CD4-positive, alpha-beta T cell treated with Interferon gamma for 1 hour (primary cell): ENCODE results near the gene TRPM3.

ENCODE experiments used
- DNase-seq: peaks from one replicate; pipeline ENCODE4 v3.0.0-alpha.2; 2020

The TRPM3 gene

DNA sequence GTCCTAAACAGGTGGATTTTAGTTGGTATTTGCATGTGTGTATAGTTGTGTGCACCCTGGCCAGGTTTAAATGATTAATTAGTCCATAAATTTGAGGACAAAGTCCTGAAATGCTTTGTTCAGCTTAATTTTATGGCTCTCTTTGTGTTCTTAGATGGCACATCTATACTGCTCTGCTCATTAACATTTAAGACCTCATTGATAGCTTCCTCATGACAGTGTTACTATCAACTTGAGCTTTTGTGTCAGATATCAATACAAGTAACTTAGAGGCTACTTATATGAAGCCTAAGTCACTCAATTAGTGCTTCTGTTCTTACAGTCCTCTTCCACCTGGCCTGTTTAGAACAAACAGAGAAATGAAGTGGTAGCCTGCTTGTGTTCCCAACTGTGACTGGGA lies 240.9 kb downstream of the TRPM3 start:
- no peak for DNase-seq

DNA sequence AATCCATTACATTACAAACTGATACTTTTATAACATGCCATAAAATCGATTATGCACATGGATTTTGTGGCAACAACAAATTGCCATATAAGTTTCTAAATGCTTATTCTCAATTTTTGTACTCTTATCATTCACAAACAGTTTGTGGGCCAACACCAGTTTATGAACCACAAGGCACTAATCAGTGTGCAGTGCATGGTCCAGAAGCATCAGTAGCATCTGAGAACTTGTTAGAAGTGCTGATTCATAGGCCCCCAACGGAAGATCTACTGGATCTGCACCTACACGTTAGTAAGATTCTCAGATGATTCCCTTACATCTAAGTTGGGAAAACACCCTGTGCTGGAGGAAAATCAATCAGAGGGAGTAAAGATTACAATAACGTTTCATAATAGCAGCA lies 242.8 kb downstream of the TRPM3 start:
- DNase-seq = no peak

DNA sequence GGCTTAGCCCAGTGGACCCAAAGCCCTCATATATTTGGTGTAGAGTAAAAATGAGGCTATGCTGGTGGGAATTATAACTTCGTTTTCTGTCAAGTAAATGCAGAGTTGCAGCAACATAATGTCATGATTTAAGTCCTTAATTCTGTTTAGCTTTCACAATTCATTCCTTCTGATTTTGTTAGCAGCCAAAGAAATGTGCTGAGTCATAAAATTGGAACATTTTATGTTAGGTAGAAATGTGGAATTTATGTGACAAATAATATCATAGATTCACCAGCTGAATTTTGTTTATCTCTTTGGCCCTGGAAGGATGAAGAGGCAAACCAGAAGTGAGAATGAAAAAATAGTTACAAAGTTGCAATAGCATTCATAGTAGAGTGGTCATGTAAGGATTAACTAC lies 247.0 kb downstream of the TRPM3 start:
- no peak for DNase-seq

DNA sequence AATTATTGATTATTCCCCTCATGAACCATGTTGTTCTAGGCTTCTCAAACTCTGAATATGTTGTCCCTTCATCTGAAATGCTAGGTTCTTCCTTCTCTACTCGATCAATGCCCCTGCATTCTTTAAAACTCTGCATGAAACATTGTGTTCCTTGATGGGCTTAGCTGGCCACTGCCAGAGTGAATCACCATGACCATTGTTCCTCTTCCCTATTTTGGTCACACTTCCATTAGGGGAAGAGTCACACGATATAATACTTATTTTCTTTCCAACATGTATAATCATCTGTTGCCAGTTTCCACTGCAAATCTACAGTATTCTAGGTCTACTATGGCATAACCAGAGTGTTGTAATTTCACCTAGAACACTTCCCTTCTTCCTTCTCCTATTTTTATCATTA lies 247.9 kb downstream of the TRPM3 start:
- no peak for DNase-seq

DNA sequence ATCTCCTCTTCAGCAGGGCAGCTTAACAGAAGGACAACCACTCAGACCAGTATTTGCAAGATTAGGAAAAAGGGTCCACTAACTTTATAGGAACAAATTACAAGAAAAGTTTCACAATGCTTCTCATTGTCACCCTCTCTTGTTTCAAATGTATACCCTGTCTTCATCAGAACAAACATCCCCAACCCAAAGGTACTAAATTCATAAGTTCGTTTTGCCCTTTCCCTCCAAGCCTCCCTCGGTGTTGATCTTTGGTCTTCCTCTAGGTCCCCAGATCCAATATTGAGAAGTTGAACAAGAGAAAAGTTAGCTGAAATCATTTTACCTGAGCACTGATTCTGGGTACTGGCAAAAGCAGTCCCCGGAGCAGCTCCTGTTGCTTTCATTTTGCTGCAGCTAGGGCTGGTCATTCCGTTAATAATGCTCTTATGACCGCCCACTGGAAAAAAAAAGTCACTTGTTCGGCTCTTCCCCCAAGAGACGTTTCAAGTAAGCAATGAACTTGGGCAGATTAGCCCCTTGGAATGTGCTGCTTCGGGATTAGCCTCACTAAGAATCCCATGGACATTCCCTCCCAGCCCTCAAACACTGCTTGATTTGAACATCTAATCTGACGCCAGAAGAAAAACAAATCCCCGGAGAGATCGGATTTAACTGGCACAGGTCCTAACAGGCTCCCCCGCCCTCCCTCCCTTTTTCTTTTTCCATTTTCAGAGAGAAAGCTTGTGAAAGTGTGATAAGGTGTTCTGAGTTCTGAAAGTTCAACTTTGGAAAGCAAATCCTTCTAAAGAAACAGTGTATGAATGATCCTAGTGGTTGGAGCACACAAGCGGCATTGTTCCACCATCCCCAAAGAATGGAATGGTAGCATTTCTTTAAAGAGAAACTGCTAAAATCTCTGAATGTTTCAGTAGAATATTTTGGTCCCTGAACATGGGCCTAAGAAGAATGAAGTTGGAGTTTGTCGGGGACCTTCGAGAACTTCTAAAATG lies 252.5 kb downstream of the TRPM3 start:
- DNase-seq = no peak

DNA sequence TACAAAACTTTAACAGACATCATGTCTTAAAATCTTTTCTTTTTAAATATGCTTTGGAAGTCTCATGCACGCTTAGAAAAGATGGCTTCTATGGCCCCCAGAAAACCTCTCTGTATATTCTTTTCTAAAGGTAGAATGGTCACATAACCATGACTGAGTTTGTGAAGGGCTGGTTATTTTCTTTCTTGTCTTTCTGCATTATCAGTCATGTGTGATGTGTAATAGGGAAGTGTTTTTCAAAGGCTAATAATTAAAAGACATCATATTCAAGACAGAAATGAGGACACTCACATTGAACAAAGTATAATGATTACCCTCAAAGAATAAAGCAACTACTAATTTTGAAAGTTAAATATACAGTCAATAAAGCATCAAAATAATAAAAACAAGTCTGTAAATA lies 253.4 kb downstream of the TRPM3 start:
- no peak for DNase-seq

DNA sequence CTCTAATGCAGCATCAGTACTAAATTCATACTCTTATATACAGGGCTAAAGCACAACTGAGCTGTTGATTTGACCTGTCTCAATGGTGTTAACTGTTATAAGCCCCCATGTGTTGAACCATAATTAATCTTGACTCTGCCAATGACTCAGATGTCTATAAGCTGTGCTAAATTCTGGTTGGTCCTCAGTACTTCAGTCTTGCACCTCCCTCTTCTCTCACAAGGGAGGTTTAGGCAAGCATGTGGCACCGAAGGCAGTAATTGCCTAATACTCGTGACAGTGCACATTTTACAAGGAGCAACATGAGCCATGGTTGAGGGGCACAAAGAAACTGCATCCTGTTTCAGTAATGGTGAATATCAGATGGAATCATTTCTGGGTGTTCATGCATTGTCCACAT lies 255.9 kb downstream of the TRPM3 start:
- DNase-seq = no peak

DNA sequence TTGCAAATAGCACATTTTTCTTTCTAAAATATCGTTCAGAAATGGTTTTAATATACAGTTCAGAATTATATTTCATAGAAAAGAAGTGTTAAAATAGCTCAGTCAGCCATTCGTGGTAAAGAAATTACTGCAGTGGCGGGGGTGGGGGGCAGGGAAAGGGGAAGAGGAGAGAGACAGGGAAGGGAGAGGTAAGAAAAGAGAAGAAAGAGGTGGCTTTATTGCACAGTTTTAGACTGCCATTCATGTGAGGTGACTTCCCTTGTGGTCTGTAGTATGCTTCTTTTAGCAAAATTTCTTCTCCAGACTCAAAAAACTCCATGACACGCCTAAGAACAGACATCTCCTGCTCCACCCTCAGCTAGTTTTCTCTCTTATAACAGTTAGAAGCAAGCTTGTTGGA lies 259.6 kb downstream of the TRPM3 start:
- DNase-seq = no peak

DNA sequence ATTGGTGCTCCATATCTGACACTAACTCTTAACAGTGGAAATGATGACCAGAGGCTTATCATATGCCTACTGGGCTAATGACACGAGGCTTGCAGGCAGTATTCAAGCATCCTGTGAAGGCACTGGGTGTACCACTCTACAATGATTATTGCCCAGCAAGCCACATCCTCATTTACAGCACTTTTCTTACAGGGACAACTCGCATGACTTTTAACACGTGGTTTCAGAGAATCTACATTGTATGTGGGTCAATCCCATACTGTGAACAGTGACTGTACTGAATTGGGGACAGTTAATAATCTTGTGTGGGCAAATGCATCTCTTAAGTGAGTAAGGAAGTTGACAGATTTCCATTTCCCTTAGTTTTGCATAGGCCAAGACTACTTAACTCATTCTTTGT lies 260.0 kb downstream of the TRPM3 start:
- no peak for DNase-seq

DNA sequence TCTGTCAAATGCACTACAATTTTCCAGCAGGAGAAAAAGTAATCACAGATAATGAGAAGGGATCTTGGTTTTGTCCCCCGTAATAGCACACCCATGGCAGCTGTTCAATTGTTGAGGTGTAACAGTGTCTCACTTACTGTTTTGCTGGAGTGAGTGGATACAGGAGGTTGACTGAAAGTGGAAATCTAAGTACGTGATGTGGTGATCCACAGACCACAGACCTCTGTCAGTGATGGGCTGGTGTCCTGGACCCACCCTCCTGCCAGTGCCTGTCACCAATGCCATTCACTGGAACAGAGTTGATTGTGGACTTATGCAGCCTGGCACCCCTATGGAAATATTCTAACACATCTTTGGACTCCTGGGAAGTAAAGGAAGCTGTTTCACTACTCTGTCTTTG lies 261.7 kb downstream of the TRPM3 start:
- DNase-seq = no peak

DNA sequence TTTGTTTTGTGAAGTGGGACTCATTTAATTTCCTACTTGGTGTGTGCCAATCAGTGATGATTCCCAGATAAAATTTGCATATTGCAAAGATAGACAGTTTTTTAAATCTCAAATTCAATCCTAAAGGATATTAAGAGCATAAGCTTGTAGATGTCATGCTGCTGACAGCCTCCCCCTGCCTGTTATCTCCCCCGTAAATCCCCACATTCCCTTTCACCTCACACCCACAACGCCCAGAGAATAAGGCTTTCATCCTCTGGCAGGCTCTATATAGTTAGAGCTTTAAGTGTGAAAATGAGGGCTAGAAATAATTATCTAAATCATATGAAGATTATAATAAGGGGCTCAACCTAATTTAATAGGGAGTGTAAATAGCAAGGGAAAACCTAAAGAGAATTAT lies 265.0 kb downstream of the TRPM3 start:
- DNase-seq = no peak

DNA sequence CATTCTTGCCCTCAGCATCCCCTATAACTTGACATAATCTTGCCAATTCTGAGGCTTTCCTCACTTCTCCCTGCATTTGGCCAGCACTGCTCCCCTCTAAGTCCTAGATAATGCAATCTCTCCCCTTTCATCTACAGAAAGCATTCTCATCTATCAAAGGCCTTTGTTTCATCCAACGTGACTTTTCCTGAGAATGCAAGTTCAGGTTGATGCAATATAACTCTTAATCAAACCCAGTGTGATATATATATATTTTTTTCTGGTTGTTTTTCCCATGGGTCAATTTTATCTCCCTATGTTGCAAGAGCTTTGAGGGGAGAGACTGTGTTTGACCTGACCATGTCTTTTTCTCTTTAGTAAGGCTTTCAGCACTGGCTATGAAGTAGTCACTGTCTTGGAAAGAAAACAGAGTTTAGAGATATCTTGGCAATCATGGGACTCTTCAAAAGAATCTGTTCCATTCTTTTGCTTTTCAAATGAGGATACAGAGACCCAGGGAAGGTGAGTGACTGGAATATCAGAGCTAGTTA lies 268.6 kb downstream of the TRPM3 start:
- DNase-seq = no peak

DNA sequence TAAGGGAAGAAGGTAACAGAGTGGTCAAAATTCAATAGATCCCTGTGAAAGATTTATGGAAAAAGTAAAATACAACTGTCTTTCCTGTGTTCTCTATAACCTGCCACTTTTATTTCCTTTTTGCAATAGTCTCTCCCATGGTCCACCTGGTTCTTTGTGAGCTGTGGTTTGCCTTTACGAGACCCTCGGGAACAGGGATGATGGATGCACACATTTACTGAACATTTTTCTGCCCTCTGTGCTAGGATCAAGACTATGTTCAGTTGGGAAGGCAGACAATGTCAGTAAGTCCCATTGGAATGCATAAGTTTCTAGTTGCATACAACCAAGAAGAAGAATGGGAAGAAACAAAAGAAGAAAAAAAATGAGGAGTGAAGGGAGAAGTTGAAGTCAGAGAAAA lies 281.2 kb downstream of the TRPM3 start:
- no peak for DNase-seq

DNA sequence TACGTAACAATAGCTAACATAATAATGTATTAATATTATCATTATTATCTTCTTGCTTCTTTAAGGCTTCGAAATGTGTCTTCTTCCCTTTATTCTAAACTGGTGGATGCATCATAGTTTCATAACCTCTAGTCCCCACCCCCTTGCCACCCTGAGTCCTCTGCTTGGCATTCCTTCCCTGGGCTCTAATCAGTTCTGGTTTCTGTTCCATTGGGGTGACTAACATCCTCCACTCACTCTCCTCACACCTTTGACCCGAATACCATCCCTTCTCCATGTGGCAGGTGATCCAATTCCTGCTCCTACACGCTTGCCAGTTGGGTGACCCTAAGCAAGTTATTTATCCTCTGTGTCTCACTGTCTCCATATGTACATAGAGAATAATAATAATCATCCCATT lies 286.1 kb downstream of the TRPM3 start:
- no peak for DNase-seq

DNA sequence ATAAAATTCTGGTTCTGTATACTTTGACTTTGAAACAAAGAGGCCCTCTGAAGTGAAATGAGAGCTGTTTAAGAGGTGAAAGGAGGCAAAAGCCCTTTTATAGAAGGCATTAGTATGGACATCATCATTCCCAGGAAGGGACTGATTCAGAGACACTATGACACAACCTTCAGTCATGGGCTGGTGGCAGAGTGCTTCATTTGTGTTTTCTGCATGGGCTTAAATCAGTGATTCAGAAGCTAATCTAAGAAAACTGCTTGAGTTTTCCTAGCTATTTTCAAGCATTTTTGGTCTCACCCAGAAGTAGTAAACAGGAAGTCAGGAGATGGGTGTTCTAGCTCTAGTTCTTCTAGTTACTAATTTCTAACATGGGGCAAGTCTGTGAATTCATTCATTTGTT lies 288.9 kb downstream of the TRPM3 start:
- no peak for DNase-seq

DNA sequence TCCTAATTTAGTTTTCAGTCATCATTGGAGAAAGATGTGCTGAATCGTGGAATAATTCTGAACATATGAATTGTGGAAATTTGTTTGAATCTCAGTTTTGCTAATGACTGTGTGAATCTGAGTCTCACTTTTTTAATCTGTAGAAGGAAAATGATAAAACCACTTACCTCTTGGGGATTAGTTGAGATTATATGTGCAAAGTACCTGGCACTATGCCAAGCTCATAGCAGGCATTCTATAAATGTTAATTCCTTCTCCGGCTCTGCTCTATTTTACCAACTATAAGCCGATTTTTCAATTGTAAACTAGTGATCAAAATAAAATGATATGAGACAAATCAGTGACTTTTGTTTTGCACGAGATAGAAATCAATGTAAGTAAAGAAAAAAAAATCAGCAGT lies 290.8 kb downstream of the TRPM3 start:
- no peak for DNase-seq

DNA sequence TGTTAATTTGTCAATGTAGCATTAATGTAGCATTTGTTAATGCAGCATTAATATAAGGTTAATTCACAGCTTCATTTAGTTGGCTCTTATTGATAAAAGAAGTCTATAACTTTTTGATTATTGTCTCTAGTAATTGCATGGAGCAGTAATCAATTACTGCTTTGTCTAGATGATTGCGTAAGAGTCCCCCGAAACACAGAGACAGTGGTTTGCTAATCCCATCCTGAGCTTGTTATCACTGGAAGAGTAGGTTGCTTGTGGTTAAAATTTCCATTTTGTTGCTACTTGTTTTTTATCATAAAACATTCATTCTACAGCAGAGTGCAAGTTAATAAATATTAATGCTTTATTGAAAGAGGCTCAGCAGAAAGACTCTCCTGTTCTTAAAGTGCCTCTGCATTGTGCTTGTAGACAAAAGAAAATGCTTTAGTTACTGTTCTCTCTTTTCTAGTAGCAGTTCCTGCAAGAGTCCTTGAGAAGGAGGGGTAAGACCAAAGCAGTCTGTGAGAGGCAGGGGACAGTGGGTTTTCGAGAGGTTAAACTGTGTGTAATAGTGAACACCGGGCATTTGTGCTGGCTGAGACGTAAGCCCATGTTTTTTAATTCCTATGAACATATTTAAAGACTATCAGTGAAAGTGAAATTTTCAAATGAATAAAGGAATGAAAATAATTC lies 291.7 kb downstream of the TRPM3 start:
- DNase-seq = no peak

DNA sequence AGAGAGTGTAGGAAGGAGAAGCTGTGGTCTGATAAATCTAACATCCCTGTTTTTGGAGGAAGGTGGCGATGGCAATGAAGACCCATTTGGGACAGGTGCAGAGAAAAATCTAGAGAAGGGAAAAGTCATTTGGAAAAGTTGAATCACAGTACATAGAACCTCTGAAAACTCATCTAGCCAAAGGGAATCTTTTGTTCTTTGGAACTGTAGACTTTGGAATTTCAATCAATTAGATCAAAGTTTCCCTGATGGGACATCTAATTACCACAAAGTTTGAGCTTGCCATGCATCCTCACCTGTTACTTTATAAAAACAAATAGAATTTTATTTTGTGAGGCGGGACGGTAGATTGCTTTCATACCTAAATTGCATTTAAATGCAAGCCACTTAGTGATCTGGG lies 294.9 kb downstream of the TRPM3 start:
- DNase-seq = no peak

DNA sequence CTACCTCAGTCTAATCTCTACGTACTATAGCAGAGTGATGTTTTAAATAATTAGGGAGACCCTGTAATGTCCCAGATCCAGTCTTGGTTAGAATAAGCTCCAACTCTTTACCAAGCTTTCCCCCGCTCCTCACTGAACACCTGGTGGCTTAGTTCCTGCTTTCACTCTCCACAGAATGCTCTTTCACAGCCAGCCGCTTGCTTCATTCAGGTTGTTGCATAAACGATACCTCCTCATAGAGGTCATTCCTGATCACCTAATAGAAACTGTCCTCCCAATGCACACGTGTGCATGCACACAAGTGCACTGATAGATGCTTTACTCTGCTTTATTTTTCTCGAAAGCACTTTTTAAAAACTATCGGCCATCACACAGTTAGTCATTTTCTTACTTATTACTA lies 298.1 kb downstream of the TRPM3 start:
- no peak for DNase-seq

DNA sequence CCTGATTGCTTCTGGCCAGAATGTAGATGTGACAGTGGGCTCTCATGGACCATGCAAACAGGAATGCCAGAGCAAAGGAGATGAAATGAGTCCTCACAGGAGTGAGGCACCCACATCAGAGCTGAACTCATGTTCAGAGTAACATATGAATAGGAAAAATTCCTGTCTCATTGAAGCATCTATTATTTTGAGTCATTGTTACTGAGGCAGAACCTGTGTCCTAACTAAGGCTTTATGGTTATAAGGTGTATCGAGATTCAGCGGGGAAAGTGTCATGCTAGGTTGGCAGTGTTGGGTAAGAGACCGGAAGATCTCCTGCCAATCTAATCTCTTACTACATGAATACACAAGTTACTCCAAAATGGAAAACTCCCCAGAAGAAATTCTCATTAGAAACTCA lies 304.1 kb downstream of the TRPM3 start:
- DNase-seq = no peak

DNA sequence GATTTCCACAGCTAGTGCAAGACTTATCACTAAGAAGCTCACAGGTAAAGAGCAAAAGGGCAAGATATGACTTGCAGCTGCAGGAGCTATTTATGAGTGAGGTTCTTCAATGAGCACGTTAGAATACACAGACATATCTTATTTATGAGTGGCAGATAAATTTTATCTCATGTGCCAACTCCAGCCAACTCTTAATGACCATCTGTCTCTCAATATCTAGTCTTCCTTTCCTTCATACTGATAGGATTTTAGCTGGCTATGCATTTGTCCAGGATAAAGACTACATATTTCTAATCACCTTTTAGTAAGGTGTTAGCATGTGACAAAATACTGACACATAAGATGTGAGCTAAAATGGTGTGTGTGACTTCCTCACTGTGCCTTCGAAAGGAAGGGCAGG lies 304.5 kb downstream of the TRPM3 start:
- no peak for DNase-seq

DNA sequence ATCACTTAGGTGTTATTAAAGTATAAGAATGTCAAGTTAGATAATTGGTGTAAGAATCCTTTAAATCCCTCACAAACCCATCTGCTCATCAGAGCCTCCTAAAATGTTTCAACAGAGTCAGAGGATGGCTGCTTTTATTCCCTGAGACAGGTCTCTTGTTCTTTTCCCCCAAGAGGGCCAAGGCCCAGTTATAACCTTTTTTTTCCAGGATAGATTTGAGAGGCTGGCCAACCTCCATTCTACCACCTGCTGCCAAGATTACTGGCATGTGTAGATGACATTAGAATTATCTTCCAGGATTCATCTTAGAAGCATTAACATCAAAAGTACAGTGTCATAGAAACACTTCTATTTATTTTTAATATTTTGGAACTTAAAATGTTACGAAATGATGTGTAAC lies 305.1 kb downstream of the TRPM3 start:
- DNase-seq = no peak

DNA sequence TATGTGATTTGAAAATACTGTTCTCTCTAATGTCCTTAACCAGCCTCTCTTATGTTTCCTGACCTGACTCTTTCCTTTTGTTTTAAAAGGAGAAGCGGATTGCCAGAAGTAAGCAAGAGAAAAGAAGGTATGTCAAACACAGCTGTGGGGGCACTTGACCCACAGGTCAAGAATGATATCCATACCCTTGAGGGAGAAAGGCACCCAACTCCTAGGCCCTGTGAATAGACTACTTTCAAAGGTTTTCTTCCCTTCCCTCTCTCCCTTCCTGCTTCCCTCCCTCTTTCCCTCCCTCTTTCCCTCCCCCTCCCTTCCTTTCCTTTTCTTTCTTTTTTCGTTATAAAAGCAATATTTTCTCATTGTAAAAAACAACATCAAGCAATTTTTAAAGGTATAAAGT lies 306.8 kb downstream of the TRPM3 start:
- DNase-seq = no peak

DNA sequence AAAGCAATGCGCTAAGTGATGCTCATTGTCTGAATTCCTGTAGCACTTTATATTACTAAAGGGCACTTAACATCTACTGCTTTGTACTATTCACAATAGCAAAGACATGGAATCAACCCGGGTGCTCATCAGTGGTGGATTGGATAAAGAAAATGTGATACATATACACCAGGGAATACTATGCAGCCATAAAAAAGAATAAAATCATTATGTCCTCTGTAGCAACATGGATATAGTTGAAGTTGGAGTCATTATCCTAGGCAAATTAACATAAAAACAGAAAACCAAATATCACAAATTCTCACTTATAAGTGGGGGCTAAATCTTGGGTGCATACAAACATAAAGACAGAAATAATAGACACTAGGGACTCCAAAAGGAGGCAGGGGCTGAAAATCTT lies 308.3 kb downstream of the TRPM3 start:
- DNase-seq = no peak
